CD14-positive monocyte (primary cell): ENCODE measurements around the gene UCHL5. TPM values are rescaled to one million over a fixed set of nuclear protein-coding genes. Genes with fewer than 3 reads are reported as not detected.

Experiments used
- DNase-seq, 3 donors: peaks; one replicate each; pipeline ENCODE4 v3.0.0-alpha.2; 2011 to 2022
- H2AFZ ChIP-seq: 2 replicates; pipeline ENCODE4 v1.6.0; 2012; ENCODE audit warnings: mild to moderate bottlenecking, low read depth, low read length, inconsistent platforms; ENCODE audit not compliant: insufficient read depth, poor library complexity, severe bottlenecking
- H3K27ac ChIP-seq, 2 donors: 1 replicate in 1 of 2; 2 replicates in 1 of 2; pipeline ENCODE4 v1.5.1; 2012 to 2013; ENCODE audit warnings: low read length in 2 of 2, control low read depth in 1 of 2, inconsistent platforms in 1 of 2, low read depth in 1 of 2, mild to moderate bottlenecking in 1 of 2
- H3K27me3 ChIP-seq, 2 donors: one replicate each; pipeline versions ENCODE4 v1.6.0 to v1.6.1; 2011 to 2013; ENCODE audit warnings: low read length in 2 of 2; ENCODE audit not compliant: control insufficient read depth in 2 of 2, insufficient read depth in 2 of 2
- H3K36me3 ChIP-seq, 2 donors: replicated peaks in 1 of 2; 1 replicate in 1 of 2; 2 replicates in 1 of 2; pipeline versions ENCODE4 v1.5.1 to v1.6.1; 2012 to 2013; ENCODE audit warnings: low read length in 2 of 2, control low read depth in 1 of 2, inconsistent platforms in 1 of 2, mild to moderate bottlenecking in 1 of 2; ENCODE audit not compliant: insufficient read depth in 2 of 2, control insufficient read depth in 1 of 2
- H3K4me1 ChIP-seq, 2 donors: 1 replicate in 1 of 2; 2 replicates in 1 of 2; pipeline versions ENCODE4 v1.5.1 to v1.6.1; 2012 to 2013; ENCODE audit warnings: low read length in 2 of 2, control low read depth in 1 of 2, inconsistent platforms in 1 of 2, mild to moderate bottlenecking in 1 of 2, moderate library complexity in 1 of 2; ENCODE audit not compliant: insufficient read depth in 2 of 2, control insufficient read depth in 1 of 2
- H3K4me2 ChIP-seq: replicated peaks from 2 replicates; pipeline ENCODE3; 2012; ENCODE audit warnings: low read length, moderate library complexity, mild to moderate bottlenecking; ENCODE audit not compliant: poor library complexity, severe bottlenecking; ENCODE audit errors: extremely low read depth
- H3K4me3 ChIP-seq, 3 experiments: fragments of 200-600 bp in 1 of 3; sonication (generic) in 1 of 3; replicated peaks in 1 of 3; 1 replicate in 2 of 3; 2 replicates in 1 of 3; pipeline ENCODE4 v1.5.1; 2011 to 2013; ENCODE audit warnings: low read length in 3 of 3, mild to moderate bottlenecking in 3 of 3, control low read depth in 2 of 3, low read depth in 2 of 3, inconsistent platforms in 1 of 3, moderate library complexity in 1 of 3
- H3K79me2 ChIP-seq: 2 replicates; pipeline ENCODE4 v1.6.0; 2012; ENCODE audit warnings: mild to moderate bottlenecking, control low read depth, inconsistent platforms, low read length, moderate library complexity; ENCODE audit not compliant: insufficient read depth
- H3K9ac ChIP-seq: 2 replicates; pipeline ENCODE4 v1.6.0; 2017; ENCODE audit warnings: low read length, mild to moderate bottlenecking; ENCODE audit not compliant: insufficient read depth, poor library complexity, severe bottlenecking
- H3K9me3 ChIP-seq, 2 donors: replicated peaks in 1 of 2; 1 replicate in 1 of 2; 2 replicates in 1 of 2; pipeline versions ENCODE4 v1.5.1 to v1.6.1; 2012 to 2013; ENCODE audit warnings: low read length in 2 of 2, control low read depth in 1 of 2; ENCODE audit not compliant: control insufficient read depth in 1 of 2, insufficient read depth in 1 of 2
- H4K20me1 ChIP-seq: 2 replicates; pipeline ENCODE4 v1.6.0; 2012; ENCODE audit warnings: mild to moderate bottlenecking, low read length, control low read depth, moderate library complexity; ENCODE audit not compliant: insufficient read depth
- H3K27ac Mint-ChIP-seq, 7 donors: one replicate each; pipeline ENCODE4 v1.8.0; 2020; ENCODE audit warnings: mild to moderate bottlenecking in 7 of 7, mixed read lengths in 7 of 7, moderate library complexity in 6 of 7, inconsistent platforms in 2 of 7
- H3K27me3 Mint-ChIP-seq, 3 donors: one replicate each; pipeline ENCODE4 v1.8.0; 2021 to 2022; ENCODE audit warnings: low read depth in 3 of 3, mild to moderate bottlenecking in 3 of 3, mixed read lengths in 3 of 3, moderate library complexity in 3 of 3, inconsistent platforms in 1 of 3
- H3K36me3 Mint-ChIP-seq, 2 donors: one replicate each; pipeline ENCODE4 v1.8.0; 2020; ENCODE audit warnings: mixed read lengths in 2 of 2, inconsistent platforms in 1 of 2, mild to moderate bottlenecking in 1 of 2
- H3K4me1 Mint-ChIP-seq: one replicate; pipeline ENCODE4 v1.8.0; 2020; ENCODE audit warnings: mild to moderate bottlenecking, mixed read lengths
- H3K4me3 Mint-ChIP-seq, 2 donors: one replicate each; pipeline ENCODE4 v1.8.0; 2020; ENCODE audit warnings: mild to moderate bottlenecking in 2 of 2, mixed read lengths in 2 of 2, moderate library complexity in 1 of 2
- H3K9me3 Mint-ChIP-seq, 7 donors: one replicate each; pipeline ENCODE4 v1.8.0; 2020 to 2022; ENCODE audit warnings: mixed read lengths in 7 of 7, mild to moderate bottlenecking in 6 of 7, moderate library complexity in 6 of 7, inconsistent platforms in 2 of 7
- CTCF ChIP-seq: fragments of 200-600 bp; IDR thresholded peaks from one replicate; pipeline ENCODE4 v1.8.0; 2022; ENCODE audit warnings: antibody characterized with exemption, mild to moderate bottlenecking
- intact Hi-C, 2 donors: fragments of 100-400 bp; cut with micrococcal nuclease; formaldehyde crosslinking; loops; one replicate each; pipeline versions ENCODE4 v1.15.0 to v1.15.1; 2023
- polyA plus RNA-seq, 3 donors: library from polyadenylated mRNA; depleted of rRNA in 1 of 3; unstranded in 2 of 3; stranded (reverse) in 1 of 3; fragments of 300-500 nt in 2 of 3; fragments of >200 nt in 1 of 3; fragmentation: Illumina TruSeq in 2 of 3; gene quantifications; 1 replicate in 2 of 3; 2 replicates in 1 of 3; pipeline ENCODE4 v1.2.3, GENCODE V29; 2012 to 2021

The UCHL5 gene
- polyA plus RNA-seq, 3 donors, result 8.6 to 43.0 (median 29.6) TPM

GRCh38 chr1:193025218-193025617, 33.9 kb downstream of the UCHL5 start:
- H3K4me1 ChIP-seq, result no peaks in the 10 kb centered on the region
- H3K36me3 ChIP-seq, result peaks cover 36 to 58% of the 10 kb centered on the region in 2 donors
- H3K79me2 ChIP-seq, result peaks cover under 1% of the 10 kb centered on the region
- intact Hi-C loops, result no loop called here
- no peaks in the 10 kb centered on the region for H3K9me3 ChIP-seq
- no peaks in the 10 kb centered on the region for H3K27me3 ChIP-seq
- Mint-ChIP-seq H3K9me3 (no peaks in the 10 kb centered on the region), H3K36me3 (peaks cover 24 to 45% of the 10 kb centered on the region in 2 donors), H3K4me1 (no peaks in the 10 kb centered on the region), H3K27me3 (no peaks in the 10 kb centered on the region), H3K4me3 (no peak overlapping the region), H3K27ac (peak overlapping the region in 4 of 7 donors; percentile 18 to 55 (median 22))
- H3K27ac ChIP-seq, result peak overlapping the region in 1 of 2 donors; percentile 14
- H3K4me3 ChIP-seq, result no peak overlapping the region
- H3K4me2 ChIP-seq, result no peak overlapping the region
- H3K9ac ChIP-seq, result no peak overlapping the region
- no peak for DNase-seq
- H4K20me1 ChIP-seq, result no peaks in the 10 kb centered on the region
- TF ChIP-seq CTCF, result no peak
- no peak overlapping the region for H2AFZ ChIP-seq

- H3K9ac ChIP-seq, result no peak overlapping the region
- TF ChIP-seq CTCF, result peak; percentile 71
- peak overlapping the region in 1 of 2 donors; percentile 48 for H3K27ac ChIP-seq
- peak; percentile 50 to 85 (median 63) for DNase-seq
- peak overlapping the region in 4 of 7 donors; percentile 37 to 64 (median 44) for H3K27ac Mint-ChIP-seq
- no peaks in the 10 kb centered on the region for H3K27me3 Mint-ChIP-seq
- peaks cover 17 to 41% of the 10 kb centered on the region in 2 donors for H3K36me3 ChIP-seq
- H3K4me1 Mint-ChIP-seq, result peaks cover 4% of the 10 kb centered on the region
- intact Hi-C loops, result loop anchor here (5.0 kb wide), 4 partner anchors 38 to 412 kb away; partner anchors contain the start of genes RGS2 (in 2 of the 2), RO60 (in 1 of the 2) and UCHL5 (in 1 of the 2)
- H3K9me3 Mint-ChIP-seq, result no peaks in the 10 kb centered on the region
- H3K9me3 ChIP-seq, result no peaks in the 10 kb centered on the region
- H3K4me3 ChIP-seq, result no peak overlapping the region
- no peaks in the 10 kb centered on the region for H4K20me1 ChIP-seq
- H3K4me1 ChIP-seq, result peaks cover 3 to 6% of the 10 kb centered on the region in 2 donors
- H3K27me3 ChIP-seq, result no peaks in the 10 kb centered on the region
- H3K36me3 Mint-ChIP-seq, result peaks cover 16 to 19% of the 10 kb centered on the region in 2 donors
- H3K4me3 Mint-ChIP-seq, result no peak overlapping the region
- H3K4me2 ChIP-seq, result no peak overlapping the region
- H2AFZ ChIP-seq, result no peak overlapping the region
- no peaks in the 10 kb centered on the region for H3K79me2 ChIP-seq
Measured at GRCh38 chr1:193019442-193020026, 39.6 kb downstream of the UCHL5 start.
